ENCODE measurements around the gene SUN3. TPM values are rescaled to one million over a fixed set of nuclear protein-coding genes. Genes with fewer than 3 reads are reported as not detected.
"Not testable (repeated sequence)": the region's sequence is repeated elsewhere in the genome, so short reads cannot be mapped to it uniquely, and the experiment has no call there.

The SUN3 gene
- total RNA-seq, 1 donor from 2014 or later = not detected

- DNase-seq (ENCODE audit: low read depth) = no peak
- H3K4me3 ChIP-seq (ENCODE audit: low read depth, low read length) = no peak overlapping the region
- peak; percentile 17 for TF ChIP-seq CTCF (conservative IDR thresholded peaks at IDR 0.05; ENCODE audit: low read depth, low read length)
Measured at GRCh38 chr7:47992446-47992845, 36.5 kb downstream of the SUN3 start.

DNA sequence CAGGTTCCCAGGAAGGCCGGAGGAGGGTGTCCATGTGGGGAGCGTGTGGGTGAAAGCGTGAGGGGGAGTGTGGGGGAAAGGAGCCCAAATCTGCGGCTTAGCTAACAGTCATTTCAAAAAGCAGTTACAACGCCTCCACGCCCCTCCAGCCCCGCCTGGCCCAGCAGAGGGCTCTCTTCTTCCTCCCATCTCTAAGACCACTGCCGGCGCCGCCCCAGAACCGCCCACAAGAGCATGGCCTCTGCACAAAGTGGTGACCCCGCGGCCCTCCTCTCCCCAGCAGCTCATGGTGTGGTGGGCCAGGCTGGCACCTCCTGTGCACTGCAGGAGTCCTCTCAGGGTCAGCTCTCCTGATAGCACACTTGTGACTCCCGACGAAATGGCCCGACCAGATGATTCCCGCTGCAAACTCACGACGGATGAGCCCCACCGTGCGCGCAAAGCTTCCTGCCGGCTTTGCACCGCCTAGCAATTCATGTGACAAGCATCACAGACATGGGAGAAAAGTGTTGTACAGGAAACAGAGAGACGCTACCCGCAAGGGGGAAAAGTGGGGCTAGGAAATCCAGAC is 37.1 kb downstream of the SUN3 start:
- peak; percentile 67 for TF ChIP-seq CTCF (conservative IDR thresholded peaks at IDR 0.05; ENCODE audit: low read depth, low read length)
- DNase-seq (ENCODE audit: low read depth) = no peak
- H3K4me3 ChIP-seq (ENCODE audit: low read depth, low read length) = peak overlapping the region; percentile 55

- TF ChIP-seq CTCF (conservative IDR thresholded peaks at IDR 0.05; ENCODE audit: low read depth, low read length) = no peak
- DNase-seq (ENCODE audit: low read depth) = no peak
- H3K4me3 ChIP-seq (ENCODE audit: low read depth, low read length) = no peak overlapping the region
Measured at GRCh38 chr7:47991270-47991669, 37.6 kb downstream of the SUN3 start.

- no peak for DNase-seq (ENCODE audit: low read depth)
- no peak for TF ChIP-seq CTCF (conservative IDR thresholded peaks at IDR 0.05; ENCODE audit: low read depth, low read length)
- H3K4me3 ChIP-seq (ENCODE audit: low read depth, low read length) = no peak overlapping the region
Measured at GRCh38 chr7:47990592-47990991, 38.3 kb downstream of the SUN3 start.

- DNase-seq (ENCODE audit: low read depth) = peak; percentile 31
Measured at GRCh38 chr7:47989607-47990400, 39.1 kb downstream of the SUN3 start.

DNA sequence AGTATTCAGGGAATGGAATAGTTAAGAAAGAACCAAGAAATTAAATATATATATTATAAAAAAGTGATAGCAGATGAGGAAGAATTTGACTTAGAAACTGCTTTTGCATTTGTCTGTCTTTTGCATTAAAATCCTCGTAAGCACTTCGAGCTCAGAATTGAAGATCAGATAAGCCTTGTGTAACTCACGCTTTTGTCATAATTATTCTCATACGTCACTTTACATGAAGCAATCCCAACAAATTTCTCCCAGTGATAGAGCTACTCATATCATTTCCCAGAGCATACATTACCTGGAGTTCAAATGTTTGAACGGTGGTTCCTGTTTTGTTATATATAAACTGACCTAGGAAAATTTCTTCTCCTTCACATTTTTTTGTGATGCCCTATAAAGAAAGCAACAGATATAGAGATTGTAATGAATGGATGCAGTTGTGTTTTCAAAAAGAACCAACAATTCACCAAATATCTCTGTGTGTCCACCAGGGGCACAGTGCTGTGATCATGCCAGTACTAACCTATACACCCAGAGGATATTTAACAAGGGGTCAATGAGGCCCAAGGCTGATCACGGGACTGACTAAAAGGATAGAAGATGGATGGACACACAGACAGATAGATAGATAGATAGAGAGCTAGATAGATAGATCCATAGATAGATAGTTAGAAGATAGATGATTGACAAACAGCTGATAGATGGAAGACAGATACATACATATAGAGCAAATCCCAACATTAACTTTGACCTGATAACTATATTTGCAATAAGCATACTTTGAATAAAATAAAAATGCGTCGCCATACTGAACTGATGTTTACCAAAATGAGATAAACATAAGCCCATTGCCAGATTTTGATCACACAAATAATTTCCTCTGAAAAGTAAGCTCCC is 40.2 kb downstream of the SUN3 start:
- TF ChIP-seq CTCF (conservative IDR thresholded peaks at IDR 0.05; ENCODE audit: low read depth, low read length) = peak; percentile 55
- DNase-seq (ENCODE audit: low read depth) = no peak
- no peak overlapping the region for H3K4me3 ChIP-seq (ENCODE audit: low read depth, low read length)

More at GRCh38 chr7:47989607-47990400, 39.1 kb downstream of the SUN3 start:
- not testable (repeated sequence) for H3K4me3 ChIP-seq (ENCODE audit: low read depth, low read length)

DNA sequence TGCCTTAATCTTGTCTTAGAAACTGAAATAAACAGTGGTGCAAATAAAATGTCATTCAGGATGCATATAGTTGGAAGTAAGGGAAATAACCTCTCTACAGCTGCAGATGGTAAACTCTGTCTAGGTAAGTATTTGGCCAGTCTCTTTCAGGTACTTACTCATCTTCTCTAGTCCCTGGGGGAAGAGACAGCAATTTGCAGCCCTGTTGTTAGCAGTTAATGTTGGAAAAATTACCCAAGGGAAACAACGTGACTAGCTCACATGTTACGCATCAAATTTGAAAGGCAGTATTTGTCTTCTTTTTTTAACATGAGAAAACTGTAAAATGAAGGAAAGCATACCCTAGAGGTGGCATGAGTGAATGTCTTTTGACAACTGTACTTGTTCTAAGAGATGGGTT is 46.3 kb downstream of the SUN3 start:
- DNase-seq (ENCODE audit: low read depth) = no peak
- TF ChIP-seq CTCF (conservative IDR thresholded peaks at IDR 0.05; ENCODE audit: low read depth, low read length) = no peak
- no peak overlapping the region for H3K4me3 ChIP-seq (ENCODE audit: low read depth, low read length)

GRCh38 chr7:47980648-47981047 is 48.3 kb downstream of the SUN3 start:
- not testable (repeated sequence) for H3K4me3 ChIP-seq (ENCODE audit: low read depth, low read length); DNase-seq (ENCODE audit: low read depth)

Measured in epithelial cell of proximal tubule (primary cell).